HL-60 (cell line): Measurements from ENCODE around the gene ERGIC3.

ENCODE experiments used
- CTCF ChIP-seq: IDR thresholded peaks from one replicate; pipeline ENCODE4 v1.5.1; 2011; ENCODE audit warnings: low read length, control low read depth, inconsistent platforms; ENCODE audit not compliant: insufficient read depth
- GABPA ChIP-seq: IDR thresholded peaks from 2 replicates; pipeline ENCODE4 v1.6.1; 2012; ENCODE audit warnings: low read depth
- POLR2AphosphoS5 ChIP-seq: IDR thresholded peaks from 2 replicates; pipeline ENCODE4 v1.6.1; 2012; ENCODE audit warnings: low read depth
- REST ChIP-seq: IDR thresholded peaks from 2 replicates; pipeline ENCODE4 v1.6.1; 2012; ENCODE audit warnings: low read depth; ENCODE audit not compliant: insufficient replicate concordance
- SPI1 ChIP-seq: IDR thresholded peaks from 2 replicates; pipeline ENCODE4 v1.6.1; 2012; ENCODE audit warnings: low read depth, mild to moderate bottlenecking, borderline replicate concordance

GRCh38 chr20:35552914-35553313 is 11.0 kb downstream of the ERGIC3 start:
- TF ChIP-seq CTCF (no peak), POLR2AphosphoS5 (no peak), GABPA (no peak), REST (no peak), SPI1 (no peak)
